Stimulated activated CD8-positive, alpha-beta memory T cell treated with anti-CD3 and anti-CD28 coated beads, Interleukin-7, amount 100 ng/mL, for 1 hour (primary cell): Measurements from ENCODE around the gene ABHD12B.

Source experiments
- DNase-seq, 2 donors: peaks; one replicate each; pipeline ENCODE4 v3.0.0-alpha.2; 2020; ENCODE audit warnings: low read depth in 2 of 2

The ABHD12B gene

GRCh38 chr14:50839048-50839447, 32.8 kb upstream of the ABHD12B start:
- no peak for DNase-seq

DNA sequence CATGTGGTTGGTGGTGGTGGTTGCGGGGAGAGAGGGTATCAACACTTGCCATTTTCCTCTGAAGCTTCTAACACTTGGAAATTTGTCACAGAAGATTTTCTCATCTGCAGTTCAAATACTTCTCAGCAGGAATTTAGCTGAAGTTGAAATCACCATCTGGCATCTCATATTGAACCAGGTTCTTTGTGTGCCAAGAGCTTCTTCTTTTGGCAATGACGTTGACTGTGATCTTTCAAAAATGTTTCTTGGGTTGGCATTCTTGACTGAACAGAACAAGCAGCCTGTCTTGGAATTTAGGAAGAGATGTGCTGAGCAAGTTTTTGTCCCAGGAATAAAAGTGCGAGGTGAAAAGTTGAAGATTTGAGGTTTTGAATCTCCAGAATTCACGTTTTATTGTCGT, 32.2 kb upstream of the ABHD12B start:
- no peak for DNase-seq

GRCh38 chr14:50844391-50844790, 27.5 kb upstream of the ABHD12B start:
- DNase-seq, result no peak

DNA sequence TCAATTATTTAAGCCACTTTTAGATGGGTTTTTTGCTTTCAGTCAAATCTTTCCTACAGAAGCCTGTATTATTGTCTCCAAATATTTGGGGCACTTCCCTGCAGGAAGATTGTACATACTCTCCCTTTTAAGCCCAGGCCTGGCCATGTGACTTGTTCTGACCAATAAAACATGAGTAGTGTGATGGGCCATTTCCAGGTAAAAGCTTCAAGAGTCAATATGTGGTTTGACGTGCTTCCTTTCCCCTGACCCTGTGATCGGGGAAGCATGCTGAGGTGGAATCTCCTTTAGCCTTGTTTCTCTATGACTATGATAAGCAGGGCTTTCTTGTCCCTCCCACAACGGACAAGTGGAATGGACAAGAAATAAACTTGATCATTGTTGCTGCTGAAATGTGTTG, 26.7 kb upstream of the ABHD12B start:
- no peak for DNase-seq

DNA sequence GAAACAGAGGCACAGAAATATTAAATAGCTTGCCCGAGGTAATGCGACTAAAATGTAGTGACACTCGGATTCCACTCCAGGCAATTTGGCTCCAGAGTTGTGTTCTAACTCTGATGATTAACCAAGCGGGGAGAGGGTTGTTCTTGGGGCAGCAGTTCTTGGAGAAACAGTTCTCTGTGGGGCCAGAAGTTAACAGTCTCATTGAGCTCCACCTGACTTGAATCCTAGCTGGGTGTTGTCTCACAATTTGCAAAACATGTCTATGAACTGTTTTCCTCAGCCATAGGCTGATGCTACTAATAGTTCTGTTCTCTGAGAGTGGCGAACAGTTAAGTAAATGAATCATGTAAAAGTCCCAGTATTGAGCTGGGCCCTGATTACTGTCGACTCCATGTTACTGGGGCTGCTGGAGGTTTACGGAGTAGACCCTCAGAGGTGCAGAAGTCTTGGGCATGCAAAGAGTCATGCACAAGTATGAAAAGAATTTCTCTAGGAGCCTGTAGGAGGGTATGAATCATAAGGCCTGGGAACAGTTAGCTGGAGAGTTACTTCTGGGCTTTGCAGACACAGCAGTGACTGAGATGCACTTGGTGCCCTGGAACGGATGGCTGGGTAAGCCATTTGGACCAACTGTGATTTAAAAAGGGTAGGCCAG, 25.5 kb upstream of the ABHD12B start:
- DNase-seq, result no peak

- DNase-seq, result no peak
Measured at GRCh38 chr14:50853891-50854290, 18.0 kb upstream of the ABHD12B start.

- no peak for DNase-seq
Measured at GRCh38 chr14:50854521-50854920, 17.3 kb upstream of the ABHD12B start.

DNA sequence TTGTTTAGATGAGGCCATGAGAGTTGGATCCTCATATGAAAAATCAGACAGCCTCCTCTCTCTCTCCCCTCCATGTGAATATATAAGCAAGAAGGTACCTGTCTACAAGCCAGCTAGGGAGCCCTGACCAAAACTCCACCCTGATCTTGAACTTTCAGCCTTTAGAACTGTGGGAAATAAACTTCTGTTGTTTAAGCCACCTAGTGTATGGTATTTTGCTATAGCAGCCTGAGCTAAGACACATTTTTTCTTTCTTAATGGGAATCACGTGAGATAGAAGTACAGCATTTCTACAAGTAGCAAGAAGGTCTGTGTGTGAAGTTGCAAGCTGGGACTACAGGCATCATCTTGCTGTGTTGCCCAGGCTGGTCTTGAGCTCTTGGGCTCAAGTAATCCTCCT, 16.3 kb upstream of the ABHD12B start:
- no peak for DNase-seq

- DNase-seq, result no peak
Measured at GRCh38 chr14:50856660-50857059, 15.2 kb upstream of the ABHD12B start.

- DNase-seq, result no peak
Measured at GRCh38 chr14:50859296-50859624, 12.6 kb upstream of the ABHD12B start.

GRCh38 chr14:50860478-50861086, 11.3 kb upstream of the ABHD12B start:
- DNase-seq, result peak; percentile 74 to 81

- no peak for DNase-seq
Measured at GRCh38 chr14:50862036-50862570, 9.8 kb upstream of the ABHD12B start.

- DNase-seq, result no peak
Measured at GRCh38 chr14:50864237-50864636, 7.6 kb upstream of the ABHD12B start.

- no peak for DNase-seq
Measured at GRCh38 chr14:50864946-50865345, 6.9 kb upstream of the ABHD12B start.

DNA sequence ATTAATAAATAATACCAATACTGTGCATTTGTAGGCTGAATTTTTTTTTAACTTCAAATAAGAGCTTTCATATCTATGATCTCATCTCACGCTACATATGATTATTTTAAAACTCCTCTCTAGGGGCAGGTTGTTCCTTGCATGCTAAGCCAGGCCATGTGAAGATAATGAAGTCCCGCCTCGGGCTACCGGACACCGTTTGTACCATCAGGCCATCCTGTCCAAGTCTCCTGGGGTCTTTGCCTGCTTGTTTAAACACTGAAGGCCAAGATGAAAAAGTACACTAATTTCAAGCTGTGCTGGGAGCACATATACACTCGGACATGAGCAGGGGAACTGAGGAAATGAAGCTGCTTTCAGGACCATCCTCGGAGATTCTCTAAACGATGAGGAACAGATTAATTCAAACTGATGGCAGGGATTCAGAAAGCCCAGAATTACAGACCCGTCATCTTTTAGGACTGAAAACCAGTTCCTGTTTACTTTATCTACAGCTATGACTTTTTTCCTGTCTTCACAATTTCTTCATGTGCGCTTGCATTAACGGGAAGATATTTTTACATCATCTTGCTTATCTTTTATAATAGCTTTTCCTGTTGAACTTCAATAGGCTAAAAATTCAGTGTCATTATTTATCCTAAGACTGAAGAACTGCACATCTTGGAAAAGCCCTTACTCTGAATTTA, 6.3 kb upstream of the ABHD12B start:
- DNase-seq, result no peak

- DNase-seq, result no peak
Measured at GRCh38 chr14:50871228-50871627, 625 bp upstream of the ABHD12B start.

- no peak for DNase-seq
Measured at GRCh38 chr14:50874757-50875156, 2.9 kb downstream of the ABHD12B start.

- peak in 1 of 2 donors; percentile 11 for DNase-seq
Measured at GRCh38 chr14:50875359-50876070, 3.7 kb downstream of the ABHD12B start.

DNA sequence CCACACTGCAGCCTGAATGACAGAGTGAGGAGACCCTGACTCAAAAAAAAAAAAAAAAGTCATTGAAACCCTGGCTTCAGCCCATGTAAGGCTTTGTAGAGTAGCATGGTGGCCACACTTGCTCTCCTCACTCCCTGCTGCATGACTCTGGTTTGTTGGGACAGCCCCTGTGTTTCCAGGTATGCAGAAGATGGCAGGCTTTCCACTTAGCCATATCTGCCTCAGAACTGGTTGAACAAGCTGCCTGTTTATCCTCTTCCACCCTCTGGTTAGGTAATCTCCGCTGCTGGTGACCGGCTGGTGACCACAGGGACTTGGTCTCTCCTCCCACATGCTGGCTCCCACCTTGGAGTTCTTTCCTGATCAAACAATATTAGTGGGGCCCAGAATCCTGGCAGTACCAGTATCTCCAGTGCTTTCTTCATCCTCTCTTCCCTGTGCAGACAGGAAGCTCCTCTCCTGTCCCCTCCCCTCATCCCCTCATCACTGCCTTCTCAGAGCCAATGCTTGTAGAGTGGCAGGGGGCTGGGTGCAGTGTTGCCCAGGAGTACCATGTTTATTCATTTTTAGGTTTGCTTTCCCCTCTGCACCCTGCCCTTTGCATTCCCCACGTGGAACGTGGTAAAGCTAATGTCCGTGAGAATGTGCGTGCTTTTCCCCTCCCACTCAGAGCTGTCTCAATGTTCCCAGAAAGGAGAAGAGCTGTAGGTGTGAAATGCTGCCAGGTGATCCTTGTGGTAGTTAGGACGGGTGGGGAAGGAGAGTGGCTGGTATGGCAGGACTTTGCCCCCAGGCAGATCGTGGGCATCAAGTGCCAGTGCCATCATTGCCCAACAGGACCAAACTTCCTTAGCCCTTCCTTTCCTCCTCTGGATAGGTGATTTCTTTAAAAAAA, 11.3 kb downstream of the ABHD12B start:
- DNase-seq, result no peak

- no peak for DNase-seq
Measured at GRCh38 chr14:50883827-50884197, 12.0 kb downstream of the ABHD12B start.

DNA sequence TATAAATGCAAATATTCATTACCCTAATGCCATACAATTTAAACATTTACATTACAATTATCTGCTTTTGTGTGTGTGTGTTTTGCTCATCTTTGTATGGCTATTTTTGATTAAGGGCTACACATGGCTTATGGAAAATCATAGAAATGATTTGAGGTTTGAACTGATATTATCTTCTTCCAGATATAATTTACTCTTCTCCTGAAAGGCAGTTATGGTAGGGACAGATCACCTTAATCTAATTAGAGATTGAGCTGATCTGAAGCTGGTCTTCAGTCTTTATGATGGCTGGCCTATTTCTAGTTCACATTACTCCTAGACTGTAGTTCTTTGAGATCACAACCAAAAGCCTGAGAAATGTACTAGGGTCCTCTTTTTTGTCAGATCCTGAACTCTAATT, 15.6 kb downstream of the ABHD12B start:
- DNase-seq, result no peak

DNA sequence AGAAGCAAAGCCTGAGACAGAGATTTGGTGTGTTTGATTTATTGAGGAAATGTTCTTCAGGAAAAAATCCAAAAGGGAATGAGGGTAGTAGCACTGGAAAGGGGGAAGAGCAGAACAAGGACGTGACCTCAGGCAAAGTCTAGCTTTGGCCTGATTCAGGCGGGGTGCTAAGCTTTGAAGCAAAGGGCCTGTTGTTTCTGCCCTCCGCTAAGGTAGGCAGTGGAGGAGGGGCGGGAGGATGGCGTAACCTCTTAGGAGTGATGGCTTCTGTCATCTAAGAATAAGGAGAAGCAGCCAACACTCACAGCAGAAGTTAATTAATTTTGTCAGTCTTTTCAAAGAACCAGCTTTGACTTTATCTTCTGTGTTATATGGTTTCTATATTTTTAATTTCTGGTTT, 20.4 kb downstream of the ABHD12B start:
- no peak for DNase-seq
